Nephron (organoid): Measurements from ENCODE around the gene NARF.

ENCODE experiments used
- H3K27ac Mint-ChIP-seq, 3 experiments: 2 replicates each; pipeline ENCODE4 v1.8.0; 2020; ENCODE audit warnings: mixed read lengths in 3 of 3, mild to moderate bottlenecking in 2 of 3, moderate library complexity in 1 of 3
- H3K27me3 Mint-ChIP-seq: 2 replicates; pipeline ENCODE4 v1.8.0; 2021; ENCODE audit warnings: low read depth, mild to moderate bottlenecking, moderate library complexity, mixed read lengths
- H3K36me3 Mint-ChIP-seq: 2 replicates; pipeline ENCODE4 v1.8.0; 2020; ENCODE audit warnings: low read depth, mixed read lengths
- H3K4me1 Mint-ChIP-seq: 2 replicates; pipeline ENCODE4 v1.8.0; 2020; ENCODE audit warnings: mixed read lengths
- H3K4me3 Mint-ChIP-seq, 3 experiments: 2 replicates each; pipeline ENCODE4 v1.8.0; 2020; ENCODE audit warnings: mild to moderate bottlenecking in 3 of 3, mixed read lengths in 3 of 3, moderate library complexity in 2 of 3
- H3K9me3 Mint-ChIP-seq: 2 replicates; pipeline ENCODE4 v1.8.0; 2020; ENCODE audit warnings: mixed read lengths
- CTCF ChIP-seq, 3 experiments: fragments of 200-600 bp; sonication (generic); IDR thresholded peaks; one replicate each; pipeline ENCODE4 v1.5.0; 2021; ENCODE audit warnings: antibody characterized with exemption in 3 of 3; ENCODE audit not compliant: unreplicated experiment in 3 of 3

NARF gene

GRCh38 chr17:82416771-82417170 is 41.8 kb upstream of the NARF start:
- H3K27me3 Mint-ChIP-seq, result no peaks in the 10 kb centered on the region
- peak in 1 of 3 experiments; percentile 19 for TF ChIP-seq CTCF (IDR thresholded peaks at IDR 0.05; ENCODE audit: unreplicated experiment in 3 of 3)
- no peak overlapping the region for H3K27ac Mint-ChIP-seq
- H3K36me3 Mint-ChIP-seq, result peaks cover 30% of the 10 kb centered on the region
- peaks cover 17% of the 10 kb centered on the region for H3K4me1 Mint-ChIP-seq
- H3K9me3 Mint-ChIP-seq, result peaks cover 6% of the 10 kb centered on the region
- H3K4me3 Mint-ChIP-seq, result peak overlapping the region in 2 of 3 experiments; percentile 25 to 51

- Mint-ChIP-seq H3K27me3 (no peaks in the 10 kb centered on the region), H3K4me1 (peaks cover 11% of the 10 kb centered on the region), H3K4me3 (peak within 1 kb of the TSS; percentile 78 to 88 (median 87)), H3K9me3 (peaks cover 17% of the 10 kb centered on the region), H3K27ac (peak within 1 kb of the TSS in 2 of 3 experiments; percentile 65 to 74), H3K36me3 (peaks cover 39% of the 10 kb centered on the region)
- TF ChIP-seq CTCF (IDR thresholded peaks at IDR 0.05; ENCODE audit: unreplicated experiment in 3 of 3), result no peak
Observed at GRCh38 chr17:82418001-82418986, 40.2 kb upstream of the NARF start, which contains the start of the genes HEXD and OGFOD3. HEXD (plus strand) TSS chr17:82418347; CDS start chr17:82419800, 1,453 bp downstream. OGFOD3 (minus strand) TSS chr17:82418586; CDS start chr17:82418485, 101 bp downstream.

GRCh38 chr17:82419540-82419939 is 39.0 kb upstream of the NARF start:
- no peak for TF ChIP-seq CTCF (IDR thresholded peaks at IDR 0.05; ENCODE audit: unreplicated experiment in 3 of 3)
- H3K9me3 Mint-ChIP-seq, result peaks cover 17% of the 10 kb centered on the region
- H3K27ac Mint-ChIP-seq, result no peak overlapping the region
- peak overlapping the region; percentile 78 to 88 (median 87) for H3K4me3 Mint-ChIP-seq
- peaks cover 4% of the 10 kb centered on the region for H3K27me3 Mint-ChIP-seq
- H3K4me1 Mint-ChIP-seq, result peaks cover 7% of the 10 kb centered on the region
- peaks cover 43% of the 10 kb centered on the region for H3K36me3 Mint-ChIP-seq

GRCh38 chr17:82424001-82424862 is 34.3 kb upstream of the NARF start:
- H3K36me3 Mint-ChIP-seq, result peaks cover 45% of the 10 kb centered on the region
- H3K27ac Mint-ChIP-seq, result peak overlapping the region in 1 of 3 experiments; percentile 30

GRCh38 chr17:82424863-82425159 is 33.7 kb upstream of the NARF start:
- H3K9me3 Mint-ChIP-seq, result peaks cover 17% of the 10 kb centered on the region
- peaks cover 4% of the 10 kb centered on the region for H3K27me3 Mint-ChIP-seq
- H3K36me3 Mint-ChIP-seq, result peaks cover 47% of the 10 kb centered on the region
- H3K4me3 Mint-ChIP-seq, result no peak overlapping the region
- H3K27ac Mint-ChIP-seq, result no peak overlapping the region
- no peaks in the 10 kb centered on the region for H3K4me1 Mint-ChIP-seq
- no peak for TF ChIP-seq CTCF (IDR thresholded peaks at IDR 0.05; ENCODE audit: unreplicated experiment in 3 of 3)

More at GRCh38 chr17:82424001-82424862, 34.3 kb upstream of the NARF start:
- peak; percentile 30 to 50 (median 40) for TF ChIP-seq CTCF (IDR thresholded peaks at IDR 0.05; ENCODE audit: unreplicated experiment in 3 of 3)
- peaks cover 4% of the 10 kb centered on the region for H3K27me3 Mint-ChIP-seq
- peaks cover 4% of the 10 kb centered on the region for H3K4me1 Mint-ChIP-seq
- peaks cover 17% of the 10 kb centered on the region for H3K9me3 Mint-ChIP-seq
- no peak overlapping the region for H3K4me3 Mint-ChIP-seq
